Thyroid gland (tissue), 4 donors: Measurements from ENCODE around the gene SEZ6L. TPM values are rescaled to one million over a fixed set of nuclear protein-coding genes. Genes with fewer than 3 reads are reported as not detected.

Experiments
- DNase-seq, 2 donors: peaks; one replicate each; pipeline ENCODE4 v3.0.0-alpha.2; 2019
- H3K27ac ChIP-seq, 3 donors: fragments of 200-600 bp; sonication (generic); 1 replicate in 2 of 3; 2 replicates in 1 of 3; pipeline ENCODE4 v1.5.1; 2016 to 2019; ENCODE audit warnings: mild to moderate bottlenecking in 1 of 3, moderate library complexity in 1 of 3
- H3K27me3 ChIP-seq: fragments of 200-600 bp; sonication (generic); one replicate; pipeline ENCODE4 v1.5.1; 2019
- H3K36me3 ChIP-seq, 2 donors: fragments of 200-600 bp; sonication (generic); one replicate each; pipeline ENCODE4 v1.5.1; 2016 to 2019
- H3K4me1 ChIP-seq, 2 donors: fragments of 200-600 bp; sonication (generic); one replicate each; pipeline ENCODE4 v1.5.1; 2017 to 2019
- H3K4me3 ChIP-seq, 3 donors: fragments of 200-600 bp; sonication (generic); replicated peaks in 1 of 3; 1 replicate in 2 of 3; 2 replicates in 1 of 3; pipeline ENCODE4 v1.5.1; 2016; ENCODE audit warnings: mild to moderate bottlenecking in 1 of 3
- H3K9me3 ChIP-seq: fragments of 200-600 bp; sonication (generic); one replicate; pipeline ENCODE4 v1.5.1; 2017
- POLR2A ChIP-seq, 2 donors: fragments of 450-650 bp; IDR thresholded peaks; one replicate each; pipeline ENCODE4 v1.6.1; 2017; ENCODE audit warnings: antibody characterized with exemption in 2 of 2, mild to moderate bottlenecking in 2 of 2, moderate library complexity in 1 of 2
- WGBS, 2 donors: methylation state at CpG; one replicate each; pipeline ENCODE4 v1.1.5; 2017; 5-methylcytosine and 5-hydroxymethylcytosine counted together
- intact Hi-C: fragments of 100-400 bp; cut with DNase I; formaldehyde crosslinking; loops from one replicate; pipeline ENCODE4 v1.15.1; 2023
- total RNA-seq, 4 donors: library from RNA; depleted of rRNA; stranded (reverse); fragments of >200 nt; gene quantifications; one replicate each; pipeline ENCODE4 v1.2.3, GENCODE V29; 2016
- TF ChIP-seq, protein P1 (sequence below), 6 experiments: fragments of 200-600 bp in 3 of 6; fragments of 450-650 bp in 3 of 6; sonication (generic) in 3 of 6; IDR thresholded peaks; one replicate each; pipeline ENCODE4 v1.5.1; 2016 to 2019; ENCODE audit warnings: antibody characterized with exemption in 6 of 6, mild to moderate bottlenecking in 2 of 6, inconsistent platforms in 1 of 6, moderate library complexity in 1 of 6

Gene SEZ6L
- total RNA-seq, 4 donors from 2014 or later: 0.13 to 0.22 (median 0.17) TPM; not detected in 1

DNA sequence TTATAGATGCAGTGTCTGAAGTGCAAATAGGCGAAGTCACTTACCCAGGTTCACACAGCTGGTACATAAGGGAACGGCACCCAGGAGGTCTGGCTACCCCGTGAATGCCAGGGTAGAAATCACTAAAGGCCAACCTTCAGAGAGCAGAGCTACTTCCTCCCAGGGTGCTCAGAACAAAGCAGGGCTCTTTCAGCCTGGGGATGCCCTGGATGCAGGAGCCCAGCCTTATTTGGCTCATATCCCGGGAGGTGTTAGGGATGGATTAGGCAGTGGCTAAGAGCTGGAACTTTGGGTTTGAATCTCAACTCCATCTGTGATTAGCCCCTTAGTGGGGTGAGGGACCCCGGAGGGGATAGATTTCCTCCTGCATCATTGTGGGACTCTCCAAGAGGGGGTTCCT is 226.7 kb downstream of the SEZ6L start:
- Histone ChIP-seq H3K36me3 (no peaks in the 10 kb centered on the region), H3K4me3 (no peak overlapping the region), H3K4me1 (no peaks in the 10 kb centered on the region), H3K27ac (no peak overlapping the region), H3K27me3 (no peaks in the 10 kb centered on the region), H3K9me3 (no peaks in the 10 kb centered on the region)
- WGBS, 2 donors: 57 to 62% methylated on average over 5 of the region's 5 CpGs
- no peak for DNase-seq
- TF ChIP-seq, protein P1, sequence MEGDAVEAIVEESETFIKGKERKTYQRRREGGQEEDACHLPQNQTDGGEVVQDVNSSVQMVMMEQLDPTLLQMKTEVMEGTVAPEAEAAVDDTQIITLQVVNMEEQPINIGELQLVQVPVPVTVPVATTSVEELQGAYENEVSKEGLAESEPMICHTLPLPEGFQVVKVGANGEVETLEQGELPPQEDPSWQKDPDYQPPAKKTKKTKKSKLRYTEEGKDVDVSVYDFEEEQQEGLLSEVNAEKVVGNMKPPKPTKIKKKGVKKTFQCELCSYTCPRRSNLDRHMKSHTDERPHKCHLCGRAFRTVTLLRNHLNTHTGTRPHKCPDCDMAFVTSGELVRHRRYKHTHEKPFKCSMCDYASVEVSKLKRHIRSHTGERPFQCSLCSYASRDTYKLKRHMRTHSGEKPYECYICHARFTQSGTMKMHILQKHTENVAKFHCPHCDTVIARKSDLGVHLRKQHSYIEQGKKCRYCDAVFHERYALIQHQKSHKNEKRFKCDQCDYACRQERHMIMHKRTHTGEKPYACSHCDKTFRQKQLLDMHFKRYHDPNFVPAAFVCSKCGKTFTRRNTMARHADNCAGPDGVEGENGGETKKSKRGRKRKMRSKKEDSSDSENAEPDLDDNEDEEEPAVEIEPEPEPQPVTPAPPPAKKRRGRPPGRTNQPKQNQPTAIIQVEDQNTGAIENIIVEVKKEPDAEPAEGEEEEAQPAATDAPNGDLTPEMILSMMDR (IDR thresholded peaks at IDR 0.05): no peak
- no peak for TF ChIP-seq POLR2A (IDR thresholded peaks at IDR 0.05)
- intact Hi-C loops: no loop called here

GRCh38 chr22:26398741-26399153 is 229.5 kb downstream of the SEZ6L start:
- Histone ChIP-seq H3K27ac (no peak overlapping the region), H3K27me3 (no peaks in the 10 kb centered on the region), H3K4me1 (no peaks in the 10 kb centered on the region), H3K9me3 (no peaks in the 10 kb centered on the region), H3K36me3 (no peaks in the 10 kb centered on the region), H3K4me3 (no peak overlapping the region)
- intact Hi-C loops: no loop called here
- peak; percentile 43 for DNase-seq
- no peak for TF ChIP-seq POLR2A (IDR thresholded peaks at IDR 0.05)
- TF ChIP-seq, protein P1 (IDR thresholded peaks at IDR 0.05): peak in 5 of 6 experiments; percentile 21 to 59 (median 32)
- whole genome bisulfite sequencing, 2 donors: 28 to 36% methylated on average over 3 of the region's 3 CpGs

- 55 to 56% methylated on average over 1 of the region's 1 CpG for WGBS, 2 donors
Observed at GRCh38 chr22:26399289-26399688, 230.0 kb downstream of the SEZ6L start.

DNA sequence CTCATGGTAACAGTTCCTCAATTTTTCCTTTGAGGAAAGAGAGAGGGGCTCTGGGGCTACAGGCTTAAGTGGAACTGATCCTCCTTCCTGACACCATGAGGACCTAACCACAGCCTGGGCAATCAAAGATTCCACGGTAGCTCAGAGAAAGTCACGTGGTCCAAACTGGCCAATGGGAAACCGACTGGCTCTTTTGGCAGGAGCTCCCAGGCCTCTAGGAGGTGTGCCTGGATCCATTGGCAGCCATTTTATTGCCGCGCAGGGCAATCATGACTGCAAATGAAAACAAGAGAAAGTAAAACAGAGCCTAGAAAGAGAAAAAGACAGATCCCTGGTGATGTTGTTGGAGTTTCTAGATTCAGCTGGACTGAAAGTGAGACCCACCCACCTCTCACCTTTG is 232.5 kb downstream of the SEZ6L start:
- DNase-seq: no peak
- H3K4me1 ChIP-seq: no peaks in the 10 kb centered on the region
- H3K36me3 ChIP-seq: no peaks in the 10 kb centered on the region
- no peaks in the 10 kb centered on the region for H3K9me3 ChIP-seq
- 84 to 87% methylated on average over 5 of the region's 5 CpGs for WGBS, 2 donors
- no peaks in the 10 kb centered on the region for H3K27me3 ChIP-seq
- intact Hi-C loops: loop anchor here (5.0 kb wide), 1 partner anchor 56 kb away; no protein-coding TSS in a partner anchor
- H3K4me3 ChIP-seq: no peak overlapping the region
- TF ChIP-seq, protein P1 (IDR thresholded peaks at IDR 0.05): no peak
- no peak for TF ChIP-seq POLR2A (IDR thresholded peaks at IDR 0.05)
- H3K27ac ChIP-seq: no peak overlapping the region

More at GRCh38 chr22:26399289-26399688, 230.0 kb downstream of the SEZ6L start:
- Histone ChIP-seq H3K9me3 (no peaks in the 10 kb centered on the region), H3K27ac (no peak overlapping the region), H3K4me3 (no peak overlapping the region), H3K4me1 (no peaks in the 10 kb centered on the region), H3K36me3 (no peaks in the 10 kb centered on the region), H3K27me3 (no peaks in the 10 kb centered on the region)
- intact Hi-C loops: no loop called here
- no peak for DNase-seq
- TF ChIP-seq POLR2A (IDR thresholded peaks at IDR 0.05): no peak
- TF ChIP-seq, protein P1 (IDR thresholded peaks at IDR 0.05): no peak

GRCh38 chr22:26404851-26405421 is 235.7 kb downstream of the SEZ6L start:
- WGBS, 2 donors: 32 to 53% methylated on average over 5 to 6 of the region's 6 CpGs
- no peaks in the 10 kb centered on the region for H3K36me3 ChIP-seq
- H3K9me3 ChIP-seq: no peaks in the 10 kb centered on the region
- intact Hi-C loops: loop anchor here (5.0 kb wide), 1 partner anchor 52 kb away; no protein-coding TSS in a partner anchor
- no peaks in the 10 kb centered on the region for H3K4me1 ChIP-seq
- TF ChIP-seq, protein P1 (IDR thresholded peaks at IDR 0.05): no peak
- no peak for TF ChIP-seq POLR2A (IDR thresholded peaks at IDR 0.05)
- H3K4me3 ChIP-seq: no peak overlapping the region
- no peaks in the 10 kb centered on the region for H3K27me3 ChIP-seq
- no peak overlapping the region for H3K27ac ChIP-seq
- DNase-seq: no peak
